Stimulated activated CD4-positive, alpha-beta T cell treated with anti-CD3 and anti-CD28 coated beads, TNF-alpha, amount 100 ng/mL, for 4 hours (primary cell): Measurements from ENCODE around the gene MYB.
"Not testable (repeated sequence)": the region's sequence is repeated elsewhere in the genome, so short reads cannot be mapped to it uniquely, and the experiment has no call there.

Source experiments
- DNase-seq, 3 experiments: peaks; one replicate each; pipeline ENCODE4 v3.0.0-alpha.2; 2020; ENCODE audit warnings: low read depth in 3 of 3

The MYB gene

GRCh38 chr6:135221505-135221904 lies 40.4 kb downstream of the MYB start:
- no peak for DNase-seq

GRCh38 chr6:135222623-135223022 lies 41.5 kb downstream of the MYB start:
- no peak for DNase-seq

GRCh38 chr6:135224037-135224647 lies 43.0 kb downstream of the MYB start:
- no peak for DNase-seq

GRCh38 chr6:135225911-135226310 lies 44.8 kb downstream of the MYB start:
- no peak for DNase-seq

- no peak for DNase-seq
These were observed 45.4 kb downstream of the MYB start for GRCh38 chr6:135226537-135226936.

GRCh38 chr6:135227349-135227748 lies 46.2 kb downstream of the MYB start:
- no peak for DNase-seq

GRCh38 chr6:135227758-135228157 lies 46.6 kb downstream of the MYB start:
- no peak for DNase-seq

GRCh38 chr6:135228486-135228885 lies 47.4 kb downstream of the MYB start:
- no peak for DNase-seq

- no peak for DNase-seq
These were observed 48.9 kb downstream of the MYB start for GRCh38 chr6:135229996-135230395.

GRCh38 chr6:135230711-135231468 lies 49.8 kb downstream of the MYB start:
- no peak for DNase-seq

- DNase-seq, result no peak
These were observed 50.3 kb downstream of the MYB start for GRCh38 chr6:135231469-135231844.

- no peak for DNase-seq
These were observed 52.8 kb downstream of the MYB start for GRCh38 chr6:135233686-135234491.

- DNase-seq, result no peak
These were observed 53.3 kb downstream of the MYB start for GRCh38 chr6:135234492-135234780.

GRCh38 chr6:135235716-135236115 lies 54.6 kb downstream of the MYB start:
- no peak for DNase-seq

- DNase-seq, result no peak
These were observed 55.2 kb downstream of the MYB start for GRCh38 chr6:135236319-135236718.

GRCh38 chr6:135236732-135237131 lies 55.6 kb downstream of the MYB start:
- DNase-seq, result no peak

- DNase-seq, result no peak
These were observed 59.6 kb downstream of the MYB start for GRCh38 chr6:135240711-135241110.

- no peak for DNase-seq
These were observed 63.0 kb downstream of the MYB start for GRCh38 chr6:135243871-135244796.

GRCh38 chr6:135244805-135245204 lies 63.7 kb downstream of the MYB start:
- DNase-seq, result no peak

GRCh38 chr6:135246412-135247012 lies 65.4 kb downstream of the MYB start:
- DNase-seq, result not testable (repeated sequence)

GRCh38 chr6:135250234-135250633 lies 69.1 kb downstream of the MYB start:
- no peak for DNase-seq
